D721Med (cell line): ENCODE data around the gene GPR63.
"Not testable (repeated sequence)": the region's sequence is repeated elsewhere in the genome, so short reads cannot be mapped to it uniquely, and the experiment has no call there.

Source experiments
- DNase-seq: peaks from one replicate; pipeline ENCODE4 v3.0.0; 2011; ENCODE audit warnings: low spot score; ENCODE audit not compliant: insufficient read length
- FAIRE-seq: peaks from 2 replicates; lab custom pipeline; 2011; peaks lifted over from hg19 to GRCh38; lab: Jason Lieb, UNC
- TF ChIP-seq, protein P1 (sequence below): IDR thresholded peaks from 2 replicates; pipeline ENCODE4 v1.5.1; 2012; ENCODE audit warnings: mild to moderate bottlenecking, control low read depth; ENCODE audit not compliant: insufficient read depth; ENCODE audit errors: missing control alignments

The GPR63 gene

DNA sequence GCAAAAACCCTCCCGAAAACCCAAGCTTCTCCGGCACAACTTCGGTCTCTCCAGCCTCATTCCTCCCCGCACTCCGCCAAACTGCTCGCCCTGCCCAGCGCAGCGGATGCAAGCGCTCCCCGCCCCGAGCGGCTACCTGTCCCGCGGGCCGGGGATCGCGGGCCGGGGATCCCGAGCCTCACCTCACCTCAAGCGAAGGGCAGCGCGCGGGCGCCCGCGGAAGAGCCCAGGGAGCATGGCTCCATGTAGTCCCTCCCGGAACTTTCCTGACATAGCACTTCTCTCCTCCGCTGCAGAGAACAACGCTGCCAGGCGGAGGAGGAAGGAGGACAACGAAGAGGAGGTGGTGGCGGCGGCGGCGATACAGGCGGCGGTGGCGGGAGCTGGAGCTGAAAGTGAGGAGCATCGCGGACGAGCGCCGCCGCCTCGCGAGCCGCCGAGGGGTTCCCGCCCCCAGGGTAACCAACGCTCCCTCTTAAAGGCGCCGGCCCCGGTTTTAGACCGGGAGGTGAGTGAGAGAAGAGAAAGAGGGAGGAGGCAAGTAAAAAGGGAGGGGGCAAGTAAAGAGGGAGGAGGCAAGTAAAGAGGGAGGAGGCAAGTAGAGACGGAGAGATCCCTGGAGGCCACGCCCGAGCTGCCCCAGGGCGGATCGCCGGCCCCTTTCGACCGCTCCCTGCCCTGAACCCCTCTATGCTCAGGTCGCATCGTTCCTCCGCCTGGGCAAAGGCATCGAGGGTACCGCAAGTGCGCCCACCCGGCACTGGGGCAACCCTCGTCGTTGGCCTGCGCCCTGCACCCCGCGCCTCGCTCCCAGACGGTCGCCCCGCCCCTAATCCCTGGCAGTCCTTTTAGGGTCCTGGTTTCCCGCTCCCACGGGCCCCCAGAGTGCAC is at the start of gene GPR63:
Gene GPR63 (minus strand): TSS at position 397 of the 891 bp plus-strand sequence. CDS start 37,746 bp downstream, outside the sequence.
- FAIRE-seq (no peak), DNase-seq (peak; percentile 68)
- TF ChIP-seq, protein P1, sequence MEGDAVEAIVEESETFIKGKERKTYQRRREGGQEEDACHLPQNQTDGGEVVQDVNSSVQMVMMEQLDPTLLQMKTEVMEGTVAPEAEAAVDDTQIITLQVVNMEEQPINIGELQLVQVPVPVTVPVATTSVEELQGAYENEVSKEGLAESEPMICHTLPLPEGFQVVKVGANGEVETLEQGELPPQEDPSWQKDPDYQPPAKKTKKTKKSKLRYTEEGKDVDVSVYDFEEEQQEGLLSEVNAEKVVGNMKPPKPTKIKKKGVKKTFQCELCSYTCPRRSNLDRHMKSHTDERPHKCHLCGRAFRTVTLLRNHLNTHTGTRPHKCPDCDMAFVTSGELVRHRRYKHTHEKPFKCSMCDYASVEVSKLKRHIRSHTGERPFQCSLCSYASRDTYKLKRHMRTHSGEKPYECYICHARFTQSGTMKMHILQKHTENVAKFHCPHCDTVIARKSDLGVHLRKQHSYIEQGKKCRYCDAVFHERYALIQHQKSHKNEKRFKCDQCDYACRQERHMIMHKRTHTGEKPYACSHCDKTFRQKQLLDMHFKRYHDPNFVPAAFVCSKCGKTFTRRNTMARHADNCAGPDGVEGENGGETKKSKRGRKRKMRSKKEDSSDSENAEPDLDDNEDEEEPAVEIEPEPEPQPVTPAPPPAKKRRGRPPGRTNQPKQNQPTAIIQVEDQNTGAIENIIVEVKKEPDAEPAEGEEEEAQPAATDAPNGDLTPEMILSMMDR, result no peak

DNA sequence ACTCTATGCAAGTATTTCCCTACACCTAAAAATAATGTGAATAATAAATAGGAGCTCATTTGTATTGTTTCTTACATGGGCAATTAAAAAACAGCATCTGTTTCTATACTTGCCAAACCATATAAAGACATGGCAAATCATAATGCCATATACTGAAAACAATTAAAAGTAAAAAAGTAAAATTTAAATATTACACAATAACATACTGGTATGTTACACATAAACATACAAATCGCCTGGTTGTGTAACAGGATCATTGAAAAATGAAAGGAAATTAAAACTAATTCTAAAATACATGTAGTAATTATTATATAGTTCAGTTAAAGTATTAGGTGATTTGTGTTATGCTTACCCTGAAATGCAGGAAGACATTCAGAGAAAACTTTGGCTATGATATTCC is 49.2 kb upstream of the GPR63 start:
- TF ChIP-seq, protein P1, result no peak
- FAIRE-seq, result no peak
- DNase-seq, result no peak

DNA sequence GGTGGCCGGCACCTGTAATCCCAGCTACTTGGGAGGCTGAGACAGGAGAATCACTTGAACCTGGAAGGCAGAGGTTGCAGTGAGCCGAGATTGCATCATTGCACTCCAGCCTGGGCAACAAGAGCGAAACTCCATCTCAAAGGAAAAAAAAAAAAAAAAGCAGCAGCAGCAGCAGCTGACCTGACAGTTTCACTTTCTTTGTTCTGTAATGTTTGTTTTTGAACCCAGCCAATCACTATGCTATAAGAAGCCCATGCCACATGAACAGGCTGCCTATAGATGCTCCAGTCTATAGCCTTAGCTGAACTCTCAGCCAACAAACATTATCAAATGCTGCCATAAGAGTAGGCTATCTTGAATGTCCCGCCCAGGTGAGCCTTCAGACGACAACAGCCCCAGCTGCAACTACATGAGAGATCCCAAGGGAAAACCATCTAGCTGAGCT is 47.9 kb upstream of the GPR63 start:
- not testable (repeated sequence) for FAIRE-seq, DNase-seq

GRCh38 chr6:96878143-96878542 is 40.9 kb upstream of the GPR63 start:
- DNase-seq (no peak), FAIRE-seq (no peak)
- TF ChIP-seq, protein P1, result no peak

DNA sequence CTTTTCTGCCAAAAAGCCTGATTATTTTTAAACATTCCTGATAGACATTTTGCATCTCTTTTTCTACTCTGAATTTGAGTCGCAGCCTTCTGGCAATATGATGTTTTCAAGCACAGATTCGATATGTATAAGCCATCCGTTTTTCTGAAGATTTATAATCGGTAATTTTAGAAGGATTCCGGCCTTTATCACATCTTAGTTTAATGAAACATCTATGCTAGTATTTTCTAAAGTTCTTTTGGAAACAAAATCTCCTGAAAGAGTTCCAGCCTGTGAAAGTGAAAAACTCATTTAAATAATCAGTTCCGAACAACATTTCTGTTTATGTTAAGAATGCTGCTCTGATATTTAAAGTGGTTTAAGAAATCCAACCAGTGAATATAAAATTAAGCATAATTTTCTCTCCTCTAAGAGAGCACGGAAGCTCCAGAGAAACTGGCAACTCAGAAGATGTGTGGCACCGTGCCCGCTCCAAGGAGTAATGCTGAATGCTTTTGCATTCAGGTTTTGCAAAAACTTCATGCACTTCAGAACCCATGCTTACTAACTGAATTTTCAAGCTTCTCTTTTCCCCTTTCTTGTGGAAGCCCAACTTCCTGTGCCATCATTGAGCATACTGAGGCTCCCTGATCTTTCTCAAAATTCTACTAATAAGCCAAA is 39.7 kb upstream of the GPR63 start:
- DNase-seq (no peak), FAIRE-seq (no peak)
- TF ChIP-seq, protein P1, result no peak

DNA sequence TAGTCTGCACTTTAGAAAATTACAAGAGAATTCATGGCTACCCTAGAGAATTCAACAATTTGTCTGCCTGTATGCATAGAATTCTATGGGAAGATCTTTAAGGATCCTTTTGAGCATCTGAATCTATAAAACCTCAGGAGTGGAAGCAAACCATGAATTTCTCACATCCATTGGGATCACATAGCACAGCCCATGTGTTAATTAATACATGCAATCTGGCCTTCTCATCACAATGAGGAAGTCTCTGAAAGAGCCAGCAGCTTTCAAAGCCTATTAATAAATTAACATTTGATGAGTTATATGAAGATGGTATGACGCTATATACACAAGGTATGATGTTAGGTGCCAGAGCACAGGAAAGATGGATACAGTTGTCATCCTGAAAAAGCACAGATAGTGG is 35.7 kb upstream of the GPR63 start:
- TF ChIP-seq, protein P1, result no peak
- DNase-seq, result no peak
- FAIRE-seq, result no peak

GRCh38 chr6:96865055-96865405 is 27.8 kb upstream of the GPR63 start:
- DNase-seq (no peak), FAIRE-seq (no peak)
- TF ChIP-seq, protein P1, result no peak
